IMR-90 (cell line): ENCODE results near the gene FHAD1.

Experiments
- BHLHE40 ChIP-seq: fragments of 150-350 bp; IDR thresholded peaks from 2 replicates; pipeline ENCODE4 v1.6.1; 2016; ENCODE audit warnings: mild to moderate bottlenecking, low read depth, low read length
- CEBPB ChIP-seq: IDR thresholded peaks from 2 replicates; pipeline ENCODE4 v1.6.1; 2012; ENCODE audit warnings: low read depth, low read length, improper control_type of control experiment
- CHD1 ChIP-seq: IDR thresholded peaks from 2 replicates; pipeline ENCODE4 v1.6.1; 2012; ENCODE audit warnings: low read depth, low read length, improper control_type of control experiment
- CTCF ChIP-seq: conservative IDR thresholded peaks from 2 replicates; pipeline ENCODE4 v1.5.1; 2012; ENCODE audit warnings: mild to moderate bottlenecking, low read depth, low read length, improper control_type of control experiment
- ELK1 ChIP-seq: fragments of 150-350 bp; IDR thresholded peaks from 2 replicates; pipeline ENCODE4 v1.6.1; 2016; ENCODE audit warnings: low read depth, mild to moderate bottlenecking, low read length, moderate library complexity, borderline replicate concordance
- MAFK ChIP-seq: IDR thresholded peaks from 2 replicates; pipeline ENCODE4 v1.6.1; 2012; ENCODE audit warnings: low read depth, low read length, improper control_type of control experiment
- MAZ ChIP-seq: IDR thresholded peaks from 2 replicates; pipeline ENCODE4 v1.6.1; 2012; ENCODE audit warnings: low read depth, mild to moderate bottlenecking, low read length, improper control_type of control experiment, moderate library complexity, borderline replicate concordance
- MXI1 ChIP-seq: IDR thresholded peaks from 2 replicates; pipeline ENCODE4 v1.6.1; 2012; ENCODE audit warnings: low read depth, mild to moderate bottlenecking, low read length, moderate library complexity, borderline replicate concordance
- POLR2A ChIP-seq: IDR thresholded peaks from 2 replicates; pipeline ENCODE4 v1.6.1; 2012; ENCODE audit warnings: mild to moderate bottlenecking, low read depth, low read length
- RAD21 ChIP-seq: IDR thresholded peaks from 2 replicates; pipeline ENCODE4 v1.6.1; 2012; ENCODE audit warnings: low read length, improper control_type of control experiment
- RCOR1 ChIP-seq: IDR thresholded peaks from 2 replicates; pipeline ENCODE4 v1.6.1; 2012; ENCODE audit warnings: mild to moderate bottlenecking, low read length, improper control_type of control experiment; ENCODE audit not compliant: insufficient replicate concordance
- RFX5 ChIP-seq: IDR thresholded peaks from 2 replicates; pipeline ENCODE4 v1.8.0; 2012; ENCODE audit warnings: low read depth, mild to moderate bottlenecking, low read length, moderate library complexity
- SMC3 ChIP-seq: fragments of 150-350 bp; IDR thresholded peaks from 2 replicates; pipeline ENCODE4 v1.6.1; 2016; ENCODE audit warnings: low read depth, mild to moderate bottlenecking, antibody characterized with exemption, low read length, moderate library complexity
- USF2 ChIP-seq: fragments of 150-350 bp; IDR thresholded peaks from 2 replicates; pipeline ENCODE4 v1.6.1; 2017; ENCODE audit warnings: mild to moderate bottlenecking, antibody characterized with exemption, low read length, low read depth

- TF ChIP-seq MAFK (no peak), CTCF (no peak), RAD21 (no peak), SMC3 (no peak), POLR2A (no peak), RCOR1 (no peak), BHLHE40 (no peak), ELK1 (no peak), MAZ (no peak), CHD1 (no peak), USF2 (no peak), RFX5 (no peak), CEBPB (no peak), MXI1 (no peak)
Measured at GRCh38 chr1:15282810-15283474, 35.9 kb downstream of the FHAD1 start.
